Measurements from ENCODE around the gene DHCR7.

The DHCR7 gene

DNA sequence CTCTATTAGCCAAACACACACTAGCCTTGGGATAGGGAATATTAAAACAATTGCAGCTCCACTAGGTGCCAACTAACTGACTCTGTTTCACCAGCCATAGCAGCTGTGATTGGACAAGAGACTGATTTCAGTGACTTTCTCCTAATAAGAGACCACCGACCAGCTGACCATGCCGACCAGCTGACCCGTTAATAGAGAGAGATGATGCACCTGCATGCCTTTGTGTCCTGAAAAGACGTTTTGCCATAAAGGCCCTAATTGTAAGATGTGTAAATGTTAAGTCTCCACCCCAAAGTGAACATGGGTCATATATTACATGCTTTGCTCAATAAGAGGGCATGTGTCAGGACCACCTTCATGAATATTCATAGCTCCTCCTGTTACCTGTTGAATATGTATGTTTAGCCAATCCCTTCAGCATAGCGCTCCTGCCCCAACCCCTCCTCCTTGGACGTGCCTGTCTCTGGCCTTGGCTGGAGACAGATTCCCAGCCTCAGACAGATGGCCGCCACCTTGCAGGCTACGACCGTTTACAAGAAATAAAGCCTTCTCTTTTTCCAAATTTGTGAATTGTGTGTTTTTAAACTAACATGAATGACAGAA lies 3.5 kb upstream of the DHCR7 start:
- Histone ChIP-seq H4K20me1 (ENCODE audit: insufficient read depth, low read length, poor library complexity, severe bottlenecking) (peaks cover 9% of the 10 kb centered on the region), H3K4me3 (ENCODE audit: low read length, poor library complexity, severe bottlenecking) (peak overlapping the region; percentile 82), H3K4me2 (ENCODE audit: low read depth, low read length, poor library complexity, severe bottlenecking) (peak overlapping the region; percentile 85), H2AFZ (ENCODE audit: low read length) (peak overlapping the region; percentile 88), H3K9ac (ENCODE audit: low read depth, low read length, poor library complexity, severe bottlenecking) (peak overlapping the region; percentile 89), H3F3A (ENCODE audit: low read depth) (peaks cover 4% of the 10 kb centered on the region; the same call in 1 of the 2 replicates), H3K27me3 (ENCODE audit: insufficient read depth, low read length, poor library complexity, severe bottlenecking) (no peaks in the 10 kb centered on the region), H3K9me2 (replicated peaks; ENCODE audit: low read depth, low read length) (no peaks in the 10 kb centered on the region), H3K4me1 (ENCODE audit: insufficient read depth, low read length, poor library complexity, severe bottlenecking) (peaks cover 52% of the 10 kb centered on the region), H3K79me2 (ENCODE audit: insufficient read depth, low read length) (peaks cover 74% of the 10 kb centered on the region), H3K9me3 (ENCODE audit: insufficient read depth, low read depth, low read length) (no peaks in the 10 kb centered on the region), H3K36me3 (ENCODE audit: insufficient read depth, low read length) (peaks cover 15% of the 10 kb centered on the region; the same call in 1 of the 2 replicates)
- TF ChIP-seq EZH2phosphoT487 (IDR thresholded peaks at IDR 0.05; ENCODE audit: borderline replicate concordance): no peak
- TF ChIP-seq, protein P1, sequence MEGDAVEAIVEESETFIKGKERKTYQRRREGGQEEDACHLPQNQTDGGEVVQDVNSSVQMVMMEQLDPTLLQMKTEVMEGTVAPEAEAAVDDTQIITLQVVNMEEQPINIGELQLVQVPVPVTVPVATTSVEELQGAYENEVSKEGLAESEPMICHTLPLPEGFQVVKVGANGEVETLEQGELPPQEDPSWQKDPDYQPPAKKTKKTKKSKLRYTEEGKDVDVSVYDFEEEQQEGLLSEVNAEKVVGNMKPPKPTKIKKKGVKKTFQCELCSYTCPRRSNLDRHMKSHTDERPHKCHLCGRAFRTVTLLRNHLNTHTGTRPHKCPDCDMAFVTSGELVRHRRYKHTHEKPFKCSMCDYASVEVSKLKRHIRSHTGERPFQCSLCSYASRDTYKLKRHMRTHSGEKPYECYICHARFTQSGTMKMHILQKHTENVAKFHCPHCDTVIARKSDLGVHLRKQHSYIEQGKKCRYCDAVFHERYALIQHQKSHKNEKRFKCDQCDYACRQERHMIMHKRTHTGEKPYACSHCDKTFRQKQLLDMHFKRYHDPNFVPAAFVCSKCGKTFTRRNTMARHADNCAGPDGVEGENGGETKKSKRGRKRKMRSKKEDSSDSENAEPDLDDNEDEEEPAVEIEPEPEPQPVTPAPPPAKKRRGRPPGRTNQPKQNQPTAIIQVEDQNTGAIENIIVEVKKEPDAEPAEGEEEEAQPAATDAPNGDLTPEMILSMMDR (conservative IDR thresholded peaks at IDR 0.05; ENCODE audit: low read length): no peak

GRCh38 chr11:71450939-71451338 lies 2.7 kb upstream of the DHCR7 start:
- Histone ChIP-seq H3K9me2 (replicated peaks; ENCODE audit: low read depth, low read length) (no peaks in the 10 kb centered on the region), H4K20me1 (ENCODE audit: insufficient read depth, low read length, poor library complexity, severe bottlenecking) (peaks cover 9% of the 10 kb centered on the region), H3K27me3 (ENCODE audit: insufficient read depth, low read length, poor library complexity, severe bottlenecking) (no peaks in the 10 kb centered on the region), H3F3A (ENCODE audit: low read depth) (peaks cover 4% of the 10 kb centered on the region; the same call in 1 of the 2 replicates), H3K9me3 (ENCODE audit: insufficient read depth, low read depth, low read length) (peaks cover 3% of the 10 kb centered on the region; the same call in 1 of the 2 replicates), H3K4me1 (ENCODE audit: insufficient read depth, low read length, poor library complexity, severe bottlenecking) (peaks cover 52% of the 10 kb centered on the region), H3K4me2 (ENCODE audit: low read depth, low read length, poor library complexity, severe bottlenecking) (peak overlapping the region; percentile 85), H3K79me2 (ENCODE audit: insufficient read depth, low read length) (peaks cover 75% of the 10 kb centered on the region), H3K9ac (ENCODE audit: low read depth, low read length, poor library complexity, severe bottlenecking) (peak overlapping the region; percentile 89), H3K4me3 (ENCODE audit: low read length, poor library complexity, severe bottlenecking) (peak overlapping the region; percentile 82), H3K36me3 (ENCODE audit: insufficient read depth, low read length) (peaks cover 9% of the 10 kb centered on the region; the same call in 1 of the 2 replicates), H2AFZ (ENCODE audit: low read length) (no peak overlapping the region)
- no peak for TF ChIP-seq EZH2phosphoT487 (IDR thresholded peaks at IDR 0.05; ENCODE audit: borderline replicate concordance)
- TF ChIP-seq, protein P1 (conservative IDR thresholded peaks at IDR 0.05; ENCODE audit: low read length): no peak

GRCh38 chr11:71450507-71450906 lies 2.3 kb upstream of the DHCR7 start:
- TF ChIP-seq, protein P1 (conservative IDR thresholded peaks at IDR 0.05; ENCODE audit: low read length): no peak
- TF ChIP-seq EZH2phosphoT487 (IDR thresholded peaks at IDR 0.05; ENCODE audit: borderline replicate concordance): no peak
- Histone ChIP-seq H3K4me1 (ENCODE audit: insufficient read depth, low read length, poor library complexity, severe bottlenecking) (peaks cover 51% of the 10 kb centered on the region), H3K9me2 (replicated peaks; ENCODE audit: low read depth, low read length) (no peaks in the 10 kb centered on the region), H3K4me3 (ENCODE audit: low read length, poor library complexity, severe bottlenecking) (peak overlapping the region; percentile 82), H2AFZ (ENCODE audit: low read length) (no peak overlapping the region), H3K9ac (ENCODE audit: low read depth, low read length, poor library complexity, severe bottlenecking) (peak overlapping the region; percentile 89), H3K4me2 (ENCODE audit: low read depth, low read length, poor library complexity, severe bottlenecking) (peak overlapping the region; percentile 85), H4K20me1 (ENCODE audit: insufficient read depth, low read length, poor library complexity, severe bottlenecking) (peaks cover 9% of the 10 kb centered on the region), H3K9me3 (ENCODE audit: insufficient read depth, low read depth, low read length) (peaks cover 3% of the 10 kb centered on the region; the same call in 1 of the 2 replicates), H3K27me3 (ENCODE audit: insufficient read depth, low read length, poor library complexity, severe bottlenecking) (no peaks in the 10 kb centered on the region), H3K79me2 (ENCODE audit: insufficient read depth, low read length) (peaks cover 77% of the 10 kb centered on the region), H3F3A (ENCODE audit: low read depth) (peaks cover 4% of the 10 kb centered on the region; the same call in 1 of the 2 replicates), H3K36me3 (ENCODE audit: insufficient read depth, low read length) (peaks cover 5% of the 10 kb centered on the region; the same call in 1 of the 2 replicates)

Measured in Loucy (cell line).